ENCODE data around the gene PCDHA5. TPM values are rescaled to one million over a fixed set of nuclear protein-coding genes. Genes with fewer than 3 reads are reported as not detected.
"Not testable (repeated sequence)": the region's sequence is repeated elsewhere in the genome, so short reads cannot be mapped to it uniquely, and the experiment has no call there.

The PCDHA5 gene
- under 1 TPM; 0.33 to 0.54 (median 0.45) TPM for total RNA-seq

- H3K4me3 ChIP-seq (replicated peaks in 1 of 3): no peak within 1 kb of the TSS
- no peaks in the 10 kb centered on the region for H3K27me3 ChIP-seq
- H3K4me1 ChIP-seq: no peaks in the 10 kb centered on the region
- TF ChIP-seq CTCF (IDR thresholded peaks at IDR 0.05): peak in 3 of 6 experiments; percentile 20 to 60 (median 27)
- no peak for TF ChIP-seq POLR2A (IDR thresholded peaks at IDR 0.05)
- H3K9me3 ChIP-seq: no peaks in the 10 kb centered on the region
- 25 to 26% methylated on average over 37 to 38 of the region's 39 CpGs for WGBS, 2 donors
- peak; percentile 25 to 46 for DNase-seq
- intact Hi-C loops (cut with DNase I): no loop called here
- no peaks in the 10 kb centered on the region for H3K36me3 ChIP-seq
- no peak within 1 kb of the TSS for H3K27ac ChIP-seq
These were observed at the start of gene PCDHA5 for GRCh38 chr5:140821375-140822280. Gene PCDHA5, plus strand, starts transcription at chr5:140821613.

DNA sequence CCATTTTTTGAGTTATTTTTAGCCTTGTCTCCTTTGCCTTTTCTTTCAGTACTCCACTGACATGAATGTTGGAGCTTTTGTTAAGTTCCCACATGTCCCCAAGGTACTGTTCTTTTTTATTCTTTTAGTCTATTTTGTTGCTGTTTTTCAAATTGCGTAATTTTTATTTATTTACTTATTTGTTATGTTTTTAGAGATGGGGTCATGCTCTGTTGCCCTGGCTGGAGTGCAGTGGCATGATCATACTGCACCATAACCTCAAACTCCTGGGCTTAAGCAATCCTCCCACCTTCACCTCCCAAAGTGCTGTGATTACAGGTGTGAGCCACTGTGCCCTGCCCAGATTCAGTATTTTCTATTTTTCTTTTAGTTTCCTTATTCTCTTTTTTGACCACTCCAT lies 40.9 kb upstream of the PCDHA5 start:
- Histone ChIP-seq H3K4me1 (no peaks in the 10 kb centered on the region), H3K36me3 (no peaks in the 10 kb centered on the region), H3K27me3 (no peaks in the 10 kb centered on the region), H3K9me3 (no peaks in the 10 kb centered on the region), H3K4me3 (replicated peaks in 1 of 3) (no peak overlapping the region), H3K27ac (no peak overlapping the region)
- WGBS, 2 donors: 80 to 84% methylated on average over 1 of the region's 1 CpG
- intact Hi-C loops (cut with DNase I): no loop called here
- no peak for DNase-seq
- TF ChIP-seq CTCF (IDR thresholded peaks at IDR 0.05): no peak

GRCh38 chr5:140785905-140786686 lies 35.3 kb upstream of the PCDHA5 start, which contains the start of gene PCDHA1:
Gene PCDHA1, plus strand, starts transcription at chr5:140786140.
- no peak for TF ChIP-seq POLR2A (IDR thresholded peaks at IDR 0.05)
- TF ChIP-seq CTCF (IDR thresholded peaks at IDR 0.05): no peak
- Histone ChIP-seq H3K4me3 (replicated peaks in 1 of 3) (no peak within 1 kb of the TSS), H3K4me1 (no peaks in the 10 kb centered on the region), H3K27ac (no peak within 1 kb of the TSS), H3K9me3 (peaks cover 6% of the 10 kb centered on the region), H3K27me3 (no peaks in the 10 kb centered on the region), H3K36me3 (no peaks in the 10 kb centered on the region)
- DNase-seq: no peak
- intact Hi-C loops (cut with DNase I): no loop called here
- 19 to 22% methylated on average over 28 to 29 of the region's 29 CpGs for WGBS, 2 donors

GRCh38 chr5:140787422-140787821 lies 34.0 kb upstream of the PCDHA5 start:
- H3K4me1 ChIP-seq; H3K27ac ChIP-seq; DNase-seq; intact Hi-C loops (cut with DNase I); H3K27me3 ChIP-seq; H3K9me3 ChIP-seq; H3K36me3 ChIP-seq; H3K4me3 ChIP-seq (replicated peaks in 1 of 3): not testable (repeated sequence)
- WGBS, 2 donors: 34 to 59% methylated on average over 9 to 16 of the region's 44 CpGs

- H3K4me3 ChIP-seq (replicated peaks in 1 of 3); H3K27ac ChIP-seq; H3K4me1 ChIP-seq; H3K9me3 ChIP-seq; intact Hi-C loops (cut with DNase I); DNase-seq; H3K36me3 ChIP-seq; H3K27me3 ChIP-seq: not testable (repeated sequence)
- WGBS, 2 donors: 25 to 26% methylated on average over 6 to 36 of the region's 70 CpGs
These were observed 33.4 kb upstream of the PCDHA5 start for GRCh38 chr5:140787849-140788504.
